Measurements from ENCODE around the gene WDR70. TPM values are rescaled to one million over a fixed set of nuclear protein-coding genes. Genes with fewer than 3 reads are reported as not detected.
"Not testable (repeated sequence)": the region's sequence is repeated elsewhere in the genome, so short reads cannot be mapped to it uniquely, and the experiment has no call there.

WDR70 gene
- total RNA-seq: 10 to 100 TPM; 26.7 to 28.6 TPM

DNA sequence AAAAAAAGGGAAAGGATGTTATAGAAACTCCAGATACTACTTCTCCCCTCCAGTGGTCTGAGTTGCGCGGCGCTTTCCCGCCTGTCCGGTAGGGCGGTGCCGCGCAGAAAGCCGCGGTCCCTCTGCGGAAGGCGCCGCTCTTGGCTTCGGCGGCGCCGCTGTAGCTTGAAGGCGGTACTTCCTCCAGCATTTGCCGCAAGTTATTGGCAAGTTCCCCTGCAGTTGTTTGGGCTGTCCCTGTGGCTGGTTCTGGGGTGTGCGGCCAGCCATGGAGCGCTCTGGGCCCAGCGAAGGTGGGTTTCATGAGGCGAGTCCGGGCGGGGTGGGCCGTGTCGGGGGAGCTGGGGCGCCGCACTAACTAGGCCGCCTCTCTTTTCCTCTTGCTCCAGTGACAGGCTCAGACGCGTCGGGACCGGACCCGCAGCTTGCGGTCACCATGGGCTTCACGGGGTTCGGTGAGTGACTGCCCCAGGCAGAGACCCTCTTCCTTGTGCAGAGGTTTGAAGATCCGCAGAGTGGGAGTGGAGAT lies at the start of gene WDR70:
TSS of gene WDR70 (plus strand) at position 219 of the 529 bp plus-strand sequence. CDS start at position 269, 50 bp downstream.
- Histone ChIP-seq H3K4me3 (peak within 1 kb of the TSS; percentile 90), H3K9ac (ENCODE audit: low read depth in 2 of 2, low read length in 2 of 2) (peak within 1 kb of the TSS; percentile 34 to 60)
- H3K27me3 ChIP-seq; H3K4me1 ChIP-seq; H3K9me3 ChIP-seq; H3K36me3 ChIP-seq; intact Hi-C loops (cut with DNase I); H3K27ac ChIP-seq: not testable (repeated sequence)
- peak; percentile 84 for DNase-seq
- TF ChIP-seq CTCF (IDR thresholded peaks at IDR 0.05): peak; percentile 46

GRCh38 chr5:37334754-37335153 lies 44.4 kb upstream of the WDR70 start:
- H3K9ac ChIP-seq (ENCODE audit: low read depth in 2 of 2, low read length in 2 of 2); H3K9me3 ChIP-seq; H3K27ac ChIP-seq; H3K4me1 ChIP-seq; intact Hi-C loops (cut with DNase I); H3K4me3 ChIP-seq; H3K27me3 ChIP-seq; DNase-seq; H3K36me3 ChIP-seq: not testable (repeated sequence)

- H3K9me3 ChIP-seq; H3K27me3 ChIP-seq; H3K4me1 ChIP-seq; H3K27ac ChIP-seq; H3K4me3 ChIP-seq; H3K9ac ChIP-seq (ENCODE audit: low read depth in 2 of 2, low read length in 2 of 2); DNase-seq; H3K36me3 ChIP-seq; intact Hi-C loops (cut with DNase I): not testable (repeated sequence)
Observed at GRCh38 chr5:37342741-37343140, 36.4 kb upstream of the WDR70 start.

GRCh38 chr5:37355161-37355560 lies 24.0 kb upstream of the WDR70 start:
- TF ChIP-seq CTCF (IDR thresholded peaks at IDR 0.05): no peak
- Histone ChIP-seq H3K9ac (ENCODE audit: low read depth in 2 of 2, low read length in 2 of 2) (no peak overlapping the region), H3K4me1 (no peaks in the 10 kb centered on the region), H3K36me3 (no peaks in the 10 kb centered on the region), H3K4me3 (no peak overlapping the region), H3K9me3 (no peaks in the 10 kb centered on the region), H3K27me3 (no peaks in the 10 kb centered on the region), H3K27ac (no peak overlapping the region)
- intact Hi-C loops (cut with DNase I): no loop called here
- DNase-seq: no peak

- Histone ChIP-seq H3K4me3 (peak overlapping the region; percentile 90), H3K4me1 (peaks cover 10% of the 10 kb centered on the region)
Observed at GRCh38 chr5:37370550-37370863, 8.6 kb upstream of the WDR70 start.

DNA sequence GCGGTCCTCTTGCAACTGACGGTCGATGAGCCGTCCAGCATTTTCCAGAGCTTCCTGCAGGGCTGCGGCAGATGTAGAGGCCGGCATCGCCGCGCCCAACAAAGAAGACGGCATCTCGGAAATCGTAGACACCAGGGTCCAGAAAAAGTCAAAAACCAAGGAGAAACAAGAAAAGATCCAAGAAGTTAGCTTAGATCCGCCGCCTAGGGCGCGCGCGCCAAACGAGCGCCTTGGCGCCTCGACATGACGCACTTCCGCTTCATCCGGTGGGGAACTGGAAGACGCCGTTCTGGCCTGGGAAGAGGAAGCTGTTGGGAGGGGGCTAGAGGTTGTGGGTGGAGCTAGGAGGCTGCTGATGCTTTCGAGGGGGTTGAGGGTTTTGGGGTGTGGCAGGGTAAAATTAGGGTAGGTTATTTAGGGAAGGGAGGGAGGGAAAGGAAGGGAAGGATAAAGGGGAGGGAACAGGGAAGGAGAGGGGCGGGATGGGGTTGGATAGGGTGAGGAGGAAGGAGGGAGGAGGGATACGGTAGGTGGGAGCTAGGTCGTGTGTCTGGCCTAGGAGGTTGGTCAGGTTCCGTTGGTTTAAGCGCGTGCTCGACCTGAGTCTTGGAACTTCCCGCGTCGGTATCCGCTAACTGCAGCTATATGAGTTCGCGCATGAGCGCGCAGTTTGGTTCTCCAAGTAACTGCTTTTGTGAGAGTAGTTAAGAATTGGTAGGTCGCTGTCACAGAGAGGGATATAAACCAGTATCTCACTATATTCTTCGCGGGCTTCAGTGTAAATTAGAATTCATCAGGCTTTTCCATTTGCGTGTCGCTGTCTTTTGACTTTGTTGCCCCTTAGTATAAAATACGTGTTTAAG lies 8.0 kb upstream of the WDR70 start, which contains the start of gene NUP155:
TSS of gene NUP155 (minus strand) at position 243 of the 863 bp plus-strand sequence. CDS start at position 114, 129 bp downstream.
- peak; percentile 96 for DNase-seq
- Histone ChIP-seq H3K4me3 (peak within 1 kb of the TSS; percentile 90), H3K9ac (ENCODE audit: low read depth in 2 of 2, low read length in 2 of 2) (peak within 1 kb of the TSS; percentile 69 to 76), H3K9me3 (no peaks in the 10 kb centered on the region), H3K36me3 (no peaks in the 10 kb centered on the region), H3K27ac (peak within 1 kb of the TSS; percentile 70), H3K27me3 (no peaks in the 10 kb centered on the region), H3K4me1 (peaks cover 10% of the 10 kb centered on the region)
- intact Hi-C loops (cut with DNase I): no loop called here
- TF ChIP-seq CTCF (IDR thresholded peaks at IDR 0.05): no peak

More at GRCh38 chr5:37370550-37370863, 8.6 kb upstream of the WDR70 start:
- intact Hi-C loops (cut with DNase I): no loop called here
- peak overlapping the region; percentile 70 for H3K27ac ChIP-seq
- no peaks in the 10 kb centered on the region for H3K27me3 ChIP-seq
- peak overlapping the region; percentile 69 to 76 for H3K9ac ChIP-seq (ENCODE audit: low read depth in 2 of 2, low read length in 2 of 2)
- TF ChIP-seq CTCF (IDR thresholded peaks at IDR 0.05): no peak
- no peaks in the 10 kb centered on the region for H3K36me3 ChIP-seq
- no peaks in the 10 kb centered on the region for H3K9me3 ChIP-seq
- no peak for DNase-seq

All from colonic mucosa (tissue), 4 donors.